Dermis microvascular lymphatic vessel endothelial cell (primary cell): ENCODE results near the gene CHN2. TPM values are rescaled to one million over a fixed set of nuclear protein-coding genes. Genes with fewer than 3 reads are reported as not detected.

ENCODE experiments used
- DNase-seq, 2 donors: peaks; one replicate each; pipeline versions ENCODE4 v3.0.0 to v3.0.0-alpha.2; 2010; ENCODE audit warnings: low read depth in 2 of 2
- total RNA-seq: library from RNA; depleted of rRNA; stranded (reverse); fragments of >200 nt; gene quantifications from 2 replicates; pipeline ENCODE4 v1.2.1, GENCODE V29; 2014

CHN2 gene
- total RNA-seq, 1 donor from 2014 or later: 0.90 TPM

DNA sequence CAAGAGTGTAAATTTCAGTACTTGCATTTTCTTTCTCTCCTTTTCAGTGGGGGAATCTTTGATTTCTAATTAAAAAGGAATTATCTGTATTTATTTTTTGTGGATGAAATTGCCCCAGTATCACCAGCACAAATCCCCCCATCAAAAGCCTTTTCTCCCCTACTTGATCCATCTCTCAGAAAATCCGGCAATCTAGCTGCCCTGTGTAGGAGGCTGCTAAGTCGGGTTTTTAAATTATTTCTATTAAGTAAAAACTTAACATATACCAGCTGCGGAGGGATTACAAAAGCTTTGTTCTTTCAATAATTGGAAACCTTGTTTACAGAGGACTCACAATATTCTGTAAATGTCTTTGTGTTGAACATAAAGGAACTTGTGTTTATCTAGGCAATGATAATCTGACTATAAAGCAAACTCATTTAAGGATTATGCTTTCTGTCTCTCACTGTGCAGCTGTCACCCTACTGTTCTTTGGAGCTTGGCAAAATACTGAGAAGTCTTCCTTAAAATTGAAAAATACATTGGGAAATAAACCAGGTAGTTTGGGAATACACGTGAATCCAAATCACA, 191.7 kb downstream of the CHN2 start:
- DNase-seq: no peak

- no peak for DNase-seq
Measured at GRCh38 chr7:29391262-29391661, 196.7 kb downstream of the CHN2 start.

- no peak for DNase-seq
Measured at GRCh38 chr7:29394321-29394720, 199.7 kb downstream of the CHN2 start.

DNA sequence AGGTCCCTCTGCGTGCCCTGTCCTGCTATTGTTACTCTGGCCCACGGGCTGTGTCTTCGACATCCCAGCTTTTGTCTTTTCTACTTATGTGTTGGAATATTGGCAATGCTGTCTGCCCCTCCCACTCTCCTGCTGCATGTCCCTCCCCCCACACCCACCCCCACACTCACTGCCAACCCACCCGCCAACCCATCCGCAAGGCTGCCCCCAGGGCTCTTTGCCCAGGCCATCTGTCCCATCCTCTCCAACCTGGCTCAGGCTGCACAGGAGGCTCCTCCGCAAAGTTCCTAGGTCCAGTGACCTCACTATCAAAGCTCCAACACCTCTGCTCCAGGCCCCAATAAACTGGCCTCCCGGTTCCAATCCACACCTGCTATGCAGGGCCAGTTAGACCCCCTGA, 202.0 kb downstream of the CHN2 start:
- no peak for DNase-seq

- DNase-seq: no peak
Measured at GRCh38 chr7:29397398-29397797, 202.8 kb downstream of the CHN2 start.

DNA sequence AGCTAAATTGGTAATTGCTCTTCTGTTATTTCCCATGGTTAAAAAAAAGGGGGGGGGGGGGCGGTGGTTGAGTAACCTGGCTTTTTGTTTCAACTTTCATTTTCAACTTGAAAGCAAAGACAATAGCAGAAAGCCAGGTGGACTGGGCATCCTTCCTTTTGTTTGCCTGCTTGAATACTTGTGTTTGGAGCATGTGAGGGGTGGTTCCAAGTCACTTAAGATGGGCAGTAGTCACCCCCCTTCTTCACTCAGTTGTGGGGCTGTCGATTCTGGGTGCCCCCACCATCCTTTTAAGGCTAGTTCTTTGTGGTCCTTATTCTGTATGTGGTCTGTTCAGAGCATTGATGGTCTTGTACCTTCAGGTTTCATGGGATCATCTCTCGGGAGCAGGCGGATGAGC, 203.4 kb downstream of the CHN2 start:
- no peak for DNase-seq

DNA sequence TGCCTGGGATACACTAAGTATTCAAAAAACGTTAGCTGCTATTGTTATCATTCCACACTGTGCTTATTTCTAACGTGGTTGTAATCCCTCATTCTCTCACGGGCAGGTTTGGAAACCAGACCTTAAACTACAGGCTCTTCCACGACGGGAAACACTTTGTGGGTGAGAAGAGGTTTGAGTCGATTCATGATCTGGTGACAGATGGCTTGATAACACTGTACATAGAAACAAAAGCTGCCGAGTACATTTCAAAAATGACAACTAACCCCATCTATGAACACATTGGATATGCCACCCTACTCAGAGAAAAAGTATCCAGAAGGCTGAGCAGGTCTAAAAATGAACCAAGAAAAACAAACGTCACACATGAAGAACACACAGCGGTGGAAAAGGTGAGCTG, 205.9 kb downstream of the CHN2 start:
- no peak for DNase-seq

GRCh38 chr7:29401769-29402168, 207.2 kb downstream of the CHN2 start:
- DNase-seq: no peak

GRCh38 chr7:29405891-29406290, 211.3 kb downstream of the CHN2 start:
- no peak for DNase-seq

- DNase-seq: no peak
Measured at GRCh38 chr7:29406366-29406765, 211.8 kb downstream of the CHN2 start.

DNA sequence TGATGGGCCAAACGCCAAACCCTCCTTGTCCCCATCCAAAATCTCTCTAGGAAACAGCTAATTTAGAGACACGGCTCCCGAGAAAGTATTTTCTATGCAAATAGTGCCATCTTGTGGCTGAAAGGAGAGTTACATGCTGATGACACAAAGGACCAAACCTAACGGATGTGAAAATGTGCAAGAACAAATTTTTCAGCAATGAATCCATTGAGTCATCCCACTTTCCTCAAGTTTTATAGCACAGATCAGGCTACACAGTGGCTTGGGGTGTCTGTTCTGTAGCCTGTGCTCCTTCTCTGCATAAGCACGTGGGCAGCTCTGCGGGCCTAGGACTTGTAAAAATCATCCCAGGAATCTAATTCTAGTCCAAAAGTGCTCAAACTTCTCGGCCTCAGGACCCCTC, 214.3 kb downstream of the CHN2 start:
- DNase-seq: peak; percentile 32 to 57

DNA sequence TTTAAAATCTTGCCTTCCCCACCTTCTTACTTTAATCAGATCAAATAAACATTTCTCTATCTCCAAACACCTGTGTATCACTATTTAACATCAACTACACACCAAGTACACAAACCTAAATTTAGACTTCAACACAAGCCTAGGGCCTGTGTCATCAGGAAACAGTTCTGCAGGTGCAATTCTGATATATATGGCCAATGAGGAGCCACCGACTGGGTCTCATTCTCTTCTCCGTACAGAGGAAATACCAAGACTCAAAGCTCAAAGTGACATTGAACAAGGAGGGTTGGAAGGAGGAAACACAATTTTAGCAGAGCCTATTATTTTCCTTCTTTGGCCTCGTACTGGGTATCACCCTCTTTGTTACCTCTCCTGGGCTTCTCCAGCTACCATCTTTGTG, 216.4 kb downstream of the CHN2 start:
- DNase-seq: no peak

GRCh38 chr7:29412912-29413311, 218.3 kb downstream of the CHN2 start:
- no peak for DNase-seq

GRCh38 chr7:29413626-29414136, 219.1 kb downstream of the CHN2 start:
- no peak for DNase-seq

- DNase-seq: no peak
Measured at GRCh38 chr7:29414216-29414615, 219.6 kb downstream of the CHN2 start.

DNA sequence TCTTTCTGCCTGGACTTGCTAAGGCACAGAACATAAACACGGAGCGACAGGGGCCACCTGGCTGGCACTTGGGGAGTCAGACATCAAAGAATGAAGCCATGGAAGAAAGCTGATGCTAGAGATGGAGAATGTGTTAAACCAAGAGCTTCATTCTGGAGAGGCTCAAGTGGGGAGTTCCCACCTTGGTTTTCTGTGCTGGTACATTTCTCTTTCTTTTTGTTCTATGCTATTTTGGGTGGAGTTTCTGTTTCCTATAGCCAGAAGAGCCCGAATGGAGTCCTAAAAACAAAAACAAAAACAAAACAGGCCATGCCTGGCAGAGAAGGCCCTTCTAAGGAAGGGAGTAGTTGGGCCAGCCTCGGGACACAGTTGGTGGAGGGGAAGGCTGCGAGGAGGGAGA, 220.6 kb downstream of the CHN2 start:
- DNase-seq: no peak

DNA sequence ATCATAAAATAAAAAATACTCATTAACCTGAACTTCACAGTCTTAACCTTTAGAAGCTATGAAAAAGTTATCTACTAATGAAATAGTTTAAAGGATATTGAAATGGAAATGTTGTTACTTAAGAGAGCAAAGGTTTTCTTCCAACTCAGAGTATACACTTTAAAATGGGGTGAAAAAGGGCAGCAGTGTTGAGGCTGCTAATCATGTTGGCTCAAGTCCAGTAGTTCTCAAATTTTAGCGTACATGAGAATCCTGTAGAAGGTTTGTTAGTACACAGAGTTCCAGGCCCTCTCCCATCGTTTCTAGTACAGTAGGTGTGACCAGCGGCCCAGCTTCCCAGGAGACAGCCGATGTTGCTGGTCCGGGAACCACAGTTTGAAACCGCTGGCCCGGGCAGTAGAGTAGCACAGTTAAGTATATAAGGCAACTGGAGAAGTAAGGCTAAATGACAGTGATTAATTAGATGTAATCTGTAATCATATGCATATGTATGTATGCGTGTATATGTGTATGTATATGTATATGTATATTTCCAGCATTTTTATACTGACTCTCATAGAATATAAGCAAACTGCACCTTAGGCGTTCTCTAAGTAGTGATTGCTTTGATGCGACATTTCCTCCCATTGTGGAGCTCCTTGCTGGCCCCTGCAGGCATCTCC, 221.8 kb downstream of the CHN2 start:
- no peak for DNase-seq

- no peak for DNase-seq
Measured at GRCh38 chr7:29416938-29417305, 222.3 kb downstream of the CHN2 start.

- no peak for DNase-seq
Measured at GRCh38 chr7:29418056-29418455, 223.5 kb downstream of the CHN2 start.

DNA sequence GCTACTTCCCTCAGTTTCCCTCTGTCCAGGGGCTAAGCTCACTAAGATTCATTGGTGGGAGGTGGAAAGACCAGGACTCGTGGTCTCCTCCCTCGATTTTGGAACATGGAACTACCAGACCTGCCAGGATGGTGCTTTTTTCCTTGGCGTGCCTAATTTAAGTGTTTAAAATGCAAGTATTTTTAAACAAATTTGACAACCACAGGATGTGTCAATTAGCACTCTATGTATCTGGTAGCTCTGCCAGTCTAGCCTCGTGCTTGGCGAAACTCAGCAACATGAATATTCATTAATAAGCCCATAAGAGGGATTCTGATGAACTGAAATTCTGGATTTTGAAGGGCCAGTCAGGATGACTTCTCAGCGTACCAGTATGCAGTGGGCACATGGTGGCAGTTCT, 224.1 kb downstream of the CHN2 start:
- DNase-seq: no peak

- DNase-seq: no peak
Measured at GRCh38 chr7:29420011-29420410, 225.4 kb downstream of the CHN2 start.

GRCh38 chr7:29421010-29421956, 226.7 kb downstream of the CHN2 start:
- DNase-seq: no peak
